Measurements from ENCODE around the gene RALGAPA2.

RALGAPA2 gene

DNA sequence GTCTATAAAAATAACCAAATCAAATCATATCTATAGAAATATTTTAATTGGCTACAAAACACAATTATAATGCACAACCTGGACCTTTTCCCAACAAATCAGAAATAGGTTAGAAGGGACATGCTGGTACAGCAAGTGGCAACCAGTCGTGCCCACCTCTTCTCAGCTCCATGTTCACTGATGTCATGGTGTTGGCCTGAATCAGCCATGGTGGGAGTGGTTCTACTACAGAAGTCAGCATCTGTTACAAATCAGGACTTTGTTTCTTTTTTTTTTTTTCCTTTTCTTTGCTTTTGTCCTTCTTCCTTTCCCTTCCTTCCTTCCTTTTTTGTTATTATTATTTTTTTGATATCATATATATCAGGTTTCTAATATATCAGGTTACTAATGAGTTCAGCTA, 91.2 kb downstream of the RALGAPA2 start:
- no peak for TF ChIP-seq CTCF (IDR thresholded peaks at IDR 0.05; ENCODE audit: control insufficient read depth, insufficient read depth, low read depth, low read length, missing control alignments)
- H3K4me3 ChIP-seq (ENCODE audit: control insufficient read depth, low read depth, low read length) = no peak overlapping the region

DNA sequence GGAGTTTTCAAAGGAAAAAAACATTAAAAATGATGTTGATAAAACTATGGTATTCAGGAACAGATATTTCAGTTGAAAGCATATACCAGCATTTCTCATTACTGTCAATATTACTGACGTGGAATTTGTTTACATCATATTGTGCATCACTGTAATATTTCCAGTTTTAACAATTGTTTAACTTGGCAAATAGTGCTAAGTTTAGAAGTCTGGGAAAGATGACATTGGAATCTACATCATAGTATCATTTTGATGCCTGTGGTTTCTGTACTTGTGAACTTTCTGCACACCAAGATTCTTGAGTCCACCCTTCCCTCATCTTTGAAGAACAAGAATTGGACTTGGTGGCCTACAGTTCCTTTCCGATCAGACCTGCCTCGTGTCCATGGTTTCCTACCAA, 98.1 kb downstream of the RALGAPA2 start:
- no peak overlapping the region for H3K4me3 ChIP-seq (ENCODE audit: control insufficient read depth, low read depth, low read length)
- TF ChIP-seq CTCF (IDR thresholded peaks at IDR 0.05; ENCODE audit: control insufficient read depth, insufficient read depth, low read depth, low read length, missing control alignments) = no peak
- DNase-seq (ENCODE audit: low read depth) = no peak

More for the DNA sequence above, 91.2 kb downstream of the RALGAPA2 start:
- DNase-seq (ENCODE audit: low read depth) = no peak

DNA sequence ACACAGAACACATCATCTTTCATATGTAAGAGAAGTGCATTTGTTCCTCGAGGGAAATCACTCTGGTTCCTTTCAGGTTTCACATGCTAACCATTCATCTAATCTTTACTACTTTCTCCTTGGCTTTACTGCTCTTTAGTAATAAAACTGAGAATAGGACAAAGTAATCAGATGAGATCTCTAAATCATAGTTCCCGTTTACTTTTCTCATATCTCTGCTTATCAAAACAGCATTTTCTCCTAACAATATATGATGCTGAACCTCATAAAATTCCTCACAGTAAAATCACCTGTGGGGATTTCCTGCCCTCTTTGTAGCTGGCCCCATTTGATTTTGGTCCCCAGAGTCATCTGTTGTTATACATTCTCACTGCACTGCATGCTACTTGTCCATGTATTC, 100.2 kb downstream of the RALGAPA2 start:
- no peak overlapping the region for H3K4me3 ChIP-seq (ENCODE audit: control insufficient read depth, low read depth, low read length)
- no peak for DNase-seq (ENCODE audit: low read depth)
- TF ChIP-seq CTCF (IDR thresholded peaks at IDR 0.05; ENCODE audit: control insufficient read depth, insufficient read depth, low read depth, low read length, missing control alignments) = no peak

- no peak for TF ChIP-seq CTCF (IDR thresholded peaks at IDR 0.05; ENCODE audit: control insufficient read depth, insufficient read depth, low read depth, low read length, missing control alignments)
- H3K4me3 ChIP-seq (ENCODE audit: control insufficient read depth, low read depth, low read length) = no peak overlapping the region
- DNase-seq (ENCODE audit: low read depth) = no peak
These were observed 101.3 kb downstream of the RALGAPA2 start for GRCh38 chr20:20611167-20611566.

GRCh38 chr20:20609522-20609921, 102.9 kb downstream of the RALGAPA2 start:
- H3K4me3 ChIP-seq (ENCODE audit: control insufficient read depth, low read depth, low read length) = no peak overlapping the region
- TF ChIP-seq CTCF (IDR thresholded peaks at IDR 0.05; ENCODE audit: control insufficient read depth, insufficient read depth, low read depth, low read length, missing control alignments) = no peak
- DNase-seq (ENCODE audit: low read depth) = no peak

DNA sequence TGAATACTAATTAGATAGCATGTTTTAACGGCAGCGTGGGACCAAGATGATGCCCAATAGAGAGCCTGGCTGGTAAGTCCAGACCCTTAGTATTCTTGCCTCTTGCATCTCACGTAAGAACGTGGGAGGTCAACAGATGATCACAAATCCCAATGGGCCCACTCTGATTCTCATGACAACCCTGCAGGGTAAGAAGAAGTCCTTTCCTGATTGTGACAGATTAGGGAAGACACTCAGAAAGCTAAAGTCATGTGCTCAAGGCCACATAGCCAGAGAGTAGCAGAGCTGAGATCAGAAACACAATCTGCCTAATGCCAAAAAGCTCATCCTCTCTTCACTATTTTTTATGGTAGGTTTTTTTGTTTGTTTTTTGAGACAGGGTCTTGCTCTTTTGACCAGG, 103.8 kb downstream of the RALGAPA2 start:
- no peak for TF ChIP-seq CTCF (IDR thresholded peaks at IDR 0.05; ENCODE audit: control insufficient read depth, insufficient read depth, low read depth, low read length, missing control alignments)
- no peak overlapping the region for H3K4me3 ChIP-seq (ENCODE audit: control insufficient read depth, low read depth, low read length)
- DNase-seq (ENCODE audit: low read depth) = no peak

GRCh38 chr20:20608041-20608440, 104.4 kb downstream of the RALGAPA2 start:
- no peak for DNase-seq (ENCODE audit: low read depth)
- TF ChIP-seq CTCF (IDR thresholded peaks at IDR 0.05; ENCODE audit: control insufficient read depth, insufficient read depth, low read depth, low read length, missing control alignments) = no peak

More at GRCh38 chr20:20608041-20608440, 104.4 kb downstream of the RALGAPA2 start:
- no peak overlapping the region for H3K4me3 ChIP-seq (ENCODE audit: control insufficient read depth, low read depth, low read length)

All from AG09309 (cell line).